HCT116 (cell line): ENCODE measurements around the gene LRSAM1.

Source experiments
- CEBPB ChIP-seq: IDR thresholded peaks from 2 replicates; pipeline ENCODE4 v1.6.1; 2012; ENCODE audit warnings: low read depth
- CTCF ChIP-seq, 3 experiments: fragments of 200-600 bp in 1 of 3; sonication (generic) in 1 of 3; IDR thresholded peaks in 2 of 3; conservative IDR thresholded peaks in 1 of 3; 2 replicates each; pipeline ENCODE4 v1.5.1; 2012 to 2017; ENCODE audit warnings: low read depth in 2 of 3, low read length in 2 of 3, antibody characterized with exemption in 1 of 3, borderline replicate concordance in 1 of 3, control low read depth in 1 of 3, mild to moderate bottlenecking in 1 of 3, mixed read lengths in 1 of 3, mixed run types in 1 of 3, moderate library complexity in 1 of 3; ENCODE audit not compliant: insufficient read depth in 1 of 3
- EZH2 ChIP-seq: fragments of 200-600 bp; sonication (generic); IDR thresholded peaks from 2 replicates; pipeline ENCODE4 v1.6.1; 2017; ENCODE audit warnings: antibody characterized with exemption, mixed run types
- MAX ChIP-seq: IDR thresholded peaks from 2 replicates; pipeline ENCODE4 v1.6.1; 2012
- POLR2A ChIP-seq: IDR thresholded peaks from 2 replicates; pipeline ENCODE4 v1.7.0; 2011; ENCODE audit warnings: borderline replicate concordance; ENCODE audit not compliant: insufficient read depth, insufficient read length; ENCODE audit errors: extremely low read depth
- RAD21 ChIP-seq: IDR thresholded peaks from 2 replicates; pipeline ENCODE4 v1.6.1; 2012; ENCODE audit warnings: low read depth, mild to moderate bottlenecking
- SIN3A ChIP-seq: IDR thresholded peaks from 2 replicates; pipeline ENCODE4 v1.6.1; 2012; ENCODE audit warnings: low read depth

- TF ChIP-seq CEBPB (no peak), CTCF (IDR thresholded peaks at IDR 0.05 in 2 of 3, conservative IDR thresholded peaks at IDR 0.05 in 1 of 3; ENCODE audit: borderline replicate concordance in 1 of 3, insufficient read depth in 1 of 3, low read depth in 2 of 3, low read length in 2 of 3) (no peak), EZH2 (no peak), SIN3A (no peak), RAD21 (no peak), POLR2A (no peak), MAX (no peak)
Measured at GRCh38 chr9:127500862-127501261, 49.6 kb downstream of the LRSAM1 start.
